GM13976 (cell line): ENCODE results near the gene PSG4.
"Not testable (repeated sequence)": the region's sequence is repeated elsewhere in the genome, so short reads cannot be mapped to it uniquely, and the experiment has no call there.

Source experiments
- DNase-seq: peaks from one replicate; pipeline ENCODE4 v3.0.0; 2012; ENCODE audit warnings: low spot score
- CTCF ChIP-seq: IDR thresholded peaks from 2 replicates; pipeline ENCODE4 v1.5.1; 2012; ENCODE audit warnings: borderline replicate concordance, mild to moderate bottlenecking; ENCODE audit not compliant: insufficient read depth; ENCODE audit errors: extremely low read depth, missing control alignments, control extremely low read depth
- in situ Hi-C: fragments of 300-500 bp; cut with MboI; formaldehyde crosslinking; loops from one replicate; pipeline ENCODE4 v1.12.0; 2022; ENCODE audit warnings: low sequenced_read_pairs, mixed read lengths, inconsistent platforms; ENCODE audit not compliant: unreplicated experiment

The PSG4 gene

GRCh38 chr19:43215881-43216280 lies 10.4 kb upstream of the PSG4 start:
- DNase-seq, in situ Hi-C loops: not testable (repeated sequence)

GRCh38 chr19:43207991-43208390 lies 2.6 kb upstream of the PSG4 start:
- no peak for DNase-seq
- no peak for TF ChIP-seq CTCF
- in situ Hi-C loops = no loop called here

GRCh38 chr19:43207174-43207573 lies 1.7 kb upstream of the PSG4 start:
- DNase-seq, in situ Hi-C loops: not testable (repeated sequence)

GRCh38 chr19:43203611-43204010 lies 1.8 kb downstream of the PSG4 start:
- in situ Hi-C loops, DNase-seq: not testable (repeated sequence)

- DNase-seq, in situ Hi-C loops: not testable (repeated sequence)
Measured at GRCh38 chr19:43201891-43202290, 3.5 kb downstream of the PSG4 start.

GRCh38 chr19:43201337-43201801 lies 4.1 kb downstream of the PSG4 start:
- in situ Hi-C loops, DNase-seq: not testable (repeated sequence)

- DNase-seq, in situ Hi-C loops: not testable (repeated sequence)
Measured at GRCh38 chr19:43198686-43199419, 6.6 kb downstream of the PSG4 start.

- in situ Hi-C loops = not testable (repeated sequence)
Measured at GRCh38 chr19:43197666-43198397, 7.6 kb downstream of the PSG4 start.

GRCh38 chr19:43194397-43194796 lies 11.0 kb downstream of the PSG4 start:
- in situ Hi-C loops, DNase-seq: not testable (repeated sequence)

More at GRCh38 chr19:43197666-43198397, 7.6 kb downstream of the PSG4 start:
- not testable (repeated sequence) for DNase-seq

- DNase-seq, in situ Hi-C loops: not testable (repeated sequence)
Measured at GRCh38 chr19:43192381-43193155, 12.9 kb downstream of the PSG4 start.

GRCh38 chr19:43188092-43188491 lies 17.3 kb downstream of the PSG4 start:
- in situ Hi-C loops, DNase-seq: not testable (repeated sequence)
- peak; percentile 8 for TF ChIP-seq CTCF

- in situ Hi-C loops, DNase-seq: not testable (repeated sequence)
Measured at GRCh38 chr19:43186311-43186935, 19.0 kb downstream of the PSG4 start, which contains the start of gene PSG5. Gene PSG5, minus strand, starts transcription at chr19:43186536. Its CDS starts 131 bp downstream, at chr19:43186405.

- DNase-seq, in situ Hi-C loops: not testable (repeated sequence)
Measured at GRCh38 chr19:43181869-43182771, 23.3 kb downstream of the PSG4 start.

- in situ Hi-C loops, DNase-seq: not testable (repeated sequence)
Measured at GRCh38 chr19:43179569-43180147, 25.8 kb downstream of the PSG4 start.
